ENCODE measurements around the gene TTYH3. TPM values are rescaled to one million over a fixed set of nuclear protein-coding genes. Genes with fewer than 3 reads are reported as not detected.

Gene TTYH3
- total and polyA plus RNA-seq, 2 of the 8 experiments (the other 6 are each of a cell fraction or from before 2014, with no cell fraction given) = 66.2 to 169 TPM

DNA sequence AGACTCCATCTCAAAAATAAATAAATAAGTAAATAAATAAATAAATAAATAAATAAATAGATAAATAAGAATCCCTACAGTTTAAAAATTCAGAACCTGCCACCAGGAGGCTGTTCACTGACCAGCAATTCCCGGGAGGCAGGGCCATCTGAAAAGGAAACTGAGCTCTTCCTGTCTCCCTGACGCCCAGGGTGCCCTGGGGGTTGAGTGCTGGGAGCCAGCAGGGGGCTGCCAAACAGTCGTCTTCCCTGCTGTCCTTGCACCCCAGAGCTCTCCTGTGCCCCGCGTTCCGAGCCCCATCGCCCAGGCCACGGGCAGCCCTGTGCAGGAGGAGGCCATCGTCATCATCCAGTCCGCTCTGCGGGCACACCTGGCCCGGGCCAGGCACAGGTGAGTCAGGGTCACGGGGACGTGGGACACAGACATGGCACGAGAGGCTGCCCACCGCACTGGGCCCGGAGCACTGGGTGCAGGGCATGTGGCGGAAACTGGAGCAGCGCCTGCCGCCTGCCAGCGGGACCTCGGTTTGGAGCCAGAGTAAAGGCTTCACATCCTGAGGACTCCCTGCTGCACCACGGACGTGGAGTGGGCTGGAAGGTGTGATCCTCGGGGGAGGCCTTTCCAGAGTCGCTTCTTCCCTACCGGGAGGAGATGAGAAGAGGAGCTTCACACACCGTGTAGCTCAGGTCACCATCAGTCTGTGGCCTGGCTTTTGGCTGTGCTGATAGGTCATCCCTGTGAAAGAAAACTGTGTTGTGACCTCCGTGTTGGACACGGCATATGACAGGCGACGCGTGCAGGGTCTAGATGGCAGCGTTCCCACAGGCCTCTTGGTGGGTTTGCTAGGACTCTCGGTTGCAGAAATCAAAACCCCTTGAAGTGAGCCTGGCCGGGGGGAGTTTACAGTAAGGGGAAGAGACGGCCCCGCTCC, 25.9 kb upstream of the TTYH3 start:
- Histone ChIP-seq H3K18ac (ENCODE audit: extremely low read depth, low read length) (no peak overlapping the region), H3K36me3 (ENCODE audit: control insufficient read depth in 2 of 4, insufficient read depth in 4 of 4, low read length in 3 of 4) (no peaks in the 10 kb centered on the region), H3K4me1 (replicated peaks in 1 of 4; ENCODE audit: control insufficient read depth in 3 of 4, insufficient read depth in 4 of 4, low read length in 3 of 4) (peaks cover 0 to 8% (median under 1%) of the 10 kb centered on the region in 4 experiments; a peak in 3 of 7 replicates), H3K23me2 (ENCODE audit: low read depth, low read length) (no peaks in the 10 kb centered on the region), H2BK120ac (replicated peaks; ENCODE audit: low read depth, low read length) (no peak overlapping the region), H2BK5ac (ENCODE audit: low read depth, low read length) (no peak overlapping the region; the same call in 1 of the 2 replicates), H3K27me3 (replicated peaks in 1 of 4; ENCODE audit: control insufficient read depth in 3 of 4, extremely low read depth in 1 of 4, insufficient read depth in 3 of 4, low read length in 3 of 4) (no peaks in the 10 kb centered on the region), H2AK5ac (ENCODE audit: low read depth, low read length) (no peak overlapping the region), H3K4me3 (ENCODE audit: extremely low read depth in 1 of 4, insufficient read depth in 2 of 4, low read depth in 3 of 4, low read length in 4 of 4) (no peak overlapping the region), H3K23ac (ENCODE audit: insufficient read length) (no peak overlapping the region), H4K20me1 (replicated peaks in 1 of 2; ENCODE audit: control insufficient read depth in 1 of 2, insufficient read depth in 2 of 2, low read length in 2 of 2) (no peaks in the 10 kb centered on the region), H3K4ac (replicated peaks; ENCODE audit: insufficient read length, low read depth, low read length) (no peak overlapping the region), H4K8ac (ENCODE audit: extremely low read depth, insufficient read depth, low read length) (peak overlapping the region; percentile 23), H2BK12ac (ENCODE audit: low read depth, low read length) (no peak overlapping the region), H3K9me3 (ENCODE audit: insufficient read depth in 2 of 2, low read depth in 1 of 2, low read length in 1 of 2) (no peaks in the 10 kb centered on the region), H3K4me2 (ENCODE audit: insufficient read depth in 1 of 2, low read depth in 2 of 2, low read length in 2 of 2) (no peak overlapping the region), H2BK15ac (ENCODE audit: low read length) (0 out of 2 replicates have a peak overlapping the region, but pooled peaks have one; percentile 16), H4K5ac (ENCODE audit: insufficient read length, low read depth, low read length) (peak overlapping the region; percentile 30), H3K79me2 (ENCODE audit: control insufficient read depth in 1 of 2, insufficient read depth in 2 of 2, low read length in 2 of 2) (no peaks in the 10 kb centered on the region), H2AFZ (ENCODE audit: low read length) (no peak overlapping the region), H3K27ac (ENCODE audit: low read depth, low read length) (no peak overlapping the region), H4K91ac (replicated peaks; ENCODE audit: insufficient read length, low read length) (no peak overlapping the region), H3K9ac (replicated peaks in 1 of 4; ENCODE audit: extremely low read depth in 1 of 4, low read depth in 3 of 4, low read length in 3 of 4) (no peak overlapping the region), H2BK20ac (ENCODE audit: low read length) (no peak overlapping the region), H3K14ac (ENCODE audit: insufficient read length) (no peak overlapping the region), H3K79me1 (ENCODE audit: low read depth, low read length) (no peaks in the 10 kb centered on the region; the same call in 1 of the 2 replicates), H3K56ac (replicated peaks; ENCODE audit: insufficient read length, low read depth, low read length) (no peak overlapping the region)
- ChIA-PET POLR2A (ENCODE audit: partially characterized antibody) (interaction anchor here (1.2 to 2.0 kb wide), 2 partner anchors 39 to 61 kb away, joined by 3 to 9 read pairs; no protein-coding TSS in a partner anchor), CTCF (ENCODE audit: partially characterized antibody) (interaction anchor here (0.6 to 5.7 kb wide), 25 partner anchors 8 to 154 kb away, joined by 3 to 30 read pairs (median 6); partner anchors contain the start of gene TTYH3)
- FAIRE-seq (no peak), DNase-seq (ENCODE audit: low read depth in 1 of 2, low spot score in 2 of 2) (no peak)
- TF ChIP-seq RBBP5 (IDR thresholded peaks at IDR 0.05; ENCODE audit: borderline replicate concordance, low read depth, low read length) (no peak), CTBP2 (IDR thresholded peaks at IDR 0.05; ENCODE audit: borderline replicate concordance, insufficient read depth, insufficient read length, low read length) (no peak), GTF2F1 (IDR thresholded peaks at IDR 0.05; ENCODE audit: borderline replicate concordance, low read depth, low read length) (no peak), EGR1 (IDR thresholded peaks at IDR 0.05; ENCODE audit: borderline replicate concordance, low read depth, low read length) (no peak), CREB1 (IDR thresholded peaks at IDR 0.05) (no peak), RNF2 (IDR thresholded peaks at IDR 0.05; ENCODE audit: borderline replicate concordance, low read depth, low read length, missing control alignments, poor library complexity, severe bottlenecking) (no peak), TCF12 (IDR thresholded peaks at IDR 0.05; ENCODE audit: low read depth, low read length) (no peak), SP1 (IDR thresholded peaks at IDR 0.05; ENCODE audit: low read depth, low read length) (no peak), SP4 (IDR thresholded peaks at IDR 0.05; ENCODE audit: low read length) (no peak)
- TF ChIP-seq, protein P1, sequence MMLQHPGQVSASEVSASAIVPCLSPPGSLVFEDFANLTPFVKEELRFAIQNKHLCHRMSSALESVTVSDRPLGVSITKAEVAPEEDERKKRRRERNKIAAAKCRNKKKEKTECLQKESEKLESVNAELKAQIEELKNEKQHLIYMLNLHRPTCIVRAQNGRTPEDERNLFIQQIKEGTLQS (IDR thresholded peaks at IDR 0.05; ENCODE audit: insufficient read depth, low read depth, low read length) = no peak
- 93% methylated on average over 37 of the region's 38 CpGs; no CpG with 5 or more reads in 1 of the 2 experiments for WGBS, 2 experiments (ENCODE audit: extremely low coverage in 1 of 2, insufficient coverage in 1 of 2, insufficient read length in 1 of 2, insufficient replicate concordance in 2 of 2, low coverage in 1 of 2, low lambda C conversion rate in 2 of 2, missing lambda C conversion rate in 1 of 2)

Measured in H1 (cell line).